ENCODE results near the gene VAV2.
"Not testable (repeated sequence)": the region's sequence is repeated elsewhere in the genome, so short reads cannot be mapped to it uniquely, and the experiment has no call there.

The VAV2 gene

GRCh38 chr9:133968428-133968827 lies 23.7 kb downstream of the VAV2 start:
- no peak for DNase-seq

GRCh38 chr9:133967024-133967741 lies 24.9 kb downstream of the VAV2 start:
- DNase-seq: no peak

DNA sequence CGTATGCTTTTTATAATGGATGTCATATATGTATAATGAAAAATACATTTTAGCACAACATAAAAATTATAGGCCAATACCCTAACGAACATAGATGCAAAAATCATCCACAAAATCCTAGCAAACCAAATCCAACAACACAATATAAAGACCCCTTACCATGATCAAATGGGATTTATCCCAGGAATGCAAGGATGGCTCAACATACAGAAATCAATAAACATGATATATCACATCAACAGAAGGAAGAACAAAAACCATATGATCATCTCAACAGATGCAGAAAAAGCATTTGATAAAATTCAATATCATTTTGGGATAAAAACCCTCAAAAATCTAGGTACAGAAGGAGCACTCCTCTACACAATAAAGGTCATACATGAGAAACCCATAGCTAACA lies 27.7 kb downstream of the VAV2 start:
- no peak for DNase-seq

- no peak for DNase-seq
These were observed 29.0 kb downstream of the VAV2 start for GRCh38 chr9:133963166-133963565.

DNA sequence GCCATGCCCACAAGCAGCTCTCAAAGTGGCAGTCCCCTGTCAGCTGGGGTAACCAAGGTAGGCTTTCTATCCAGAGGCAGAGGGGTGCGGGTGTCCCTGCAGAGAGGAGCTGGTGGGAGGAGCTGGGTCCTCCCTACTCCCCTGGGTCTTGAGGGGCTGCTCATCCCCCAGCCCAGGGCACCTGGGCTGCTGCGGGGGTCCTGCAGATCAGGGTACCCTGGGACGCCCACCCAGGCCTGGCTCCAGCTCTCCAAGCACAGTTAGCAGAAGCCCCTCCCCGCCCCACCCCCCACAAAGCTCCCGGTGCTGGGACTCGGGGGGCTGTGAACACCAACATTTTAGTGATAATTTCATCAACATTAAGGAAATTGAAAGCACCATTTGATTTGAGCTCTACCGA lies 29.8 kb downstream of the VAV2 start:
- no peak for DNase-seq

DNA sequence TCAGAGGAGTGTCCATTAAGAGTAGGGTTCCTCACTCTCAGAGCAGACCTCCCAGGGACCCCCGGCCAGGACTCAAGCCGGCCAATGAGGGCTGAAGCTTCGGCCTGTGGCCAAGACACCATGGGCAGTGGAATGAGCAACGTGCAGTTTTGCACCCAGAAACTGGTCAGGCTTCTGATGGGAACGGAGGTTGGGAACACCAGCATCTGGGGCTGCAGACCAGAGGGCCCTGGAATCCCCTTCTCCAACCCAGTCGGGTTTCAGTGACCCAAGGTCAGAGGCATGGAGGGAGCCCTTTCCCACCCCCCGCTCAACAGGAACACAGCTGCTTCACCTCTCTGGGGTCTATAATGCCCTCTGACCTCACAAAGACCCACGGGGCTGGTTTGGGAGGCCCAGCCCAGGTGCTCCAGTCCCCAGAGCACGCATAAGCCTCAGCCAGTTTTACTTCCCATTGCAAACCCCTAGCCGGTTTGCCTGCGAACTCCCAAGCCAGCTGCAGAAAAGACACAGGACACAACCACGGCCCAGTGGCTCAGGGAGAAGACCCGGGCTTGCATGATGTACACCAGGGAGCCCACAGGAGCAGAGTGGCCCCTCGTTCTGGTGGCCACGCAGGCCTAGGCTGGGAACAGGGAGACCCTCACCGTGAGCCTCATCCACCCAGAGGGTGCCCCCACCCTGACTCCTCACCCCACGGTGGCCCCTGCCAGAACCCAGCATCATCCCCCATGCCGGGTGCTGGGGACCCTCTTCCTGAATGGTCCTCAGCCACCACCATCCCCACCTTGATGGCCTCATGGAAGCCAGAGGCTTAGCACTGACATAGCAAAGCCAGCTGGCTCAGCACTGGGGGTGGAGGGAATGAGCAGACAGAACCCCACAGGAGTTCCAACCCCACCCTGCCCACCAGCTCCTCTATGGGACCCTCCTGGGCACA lies 30.6 kb downstream of the VAV2 start:
- no peak for DNase-seq

DNA sequence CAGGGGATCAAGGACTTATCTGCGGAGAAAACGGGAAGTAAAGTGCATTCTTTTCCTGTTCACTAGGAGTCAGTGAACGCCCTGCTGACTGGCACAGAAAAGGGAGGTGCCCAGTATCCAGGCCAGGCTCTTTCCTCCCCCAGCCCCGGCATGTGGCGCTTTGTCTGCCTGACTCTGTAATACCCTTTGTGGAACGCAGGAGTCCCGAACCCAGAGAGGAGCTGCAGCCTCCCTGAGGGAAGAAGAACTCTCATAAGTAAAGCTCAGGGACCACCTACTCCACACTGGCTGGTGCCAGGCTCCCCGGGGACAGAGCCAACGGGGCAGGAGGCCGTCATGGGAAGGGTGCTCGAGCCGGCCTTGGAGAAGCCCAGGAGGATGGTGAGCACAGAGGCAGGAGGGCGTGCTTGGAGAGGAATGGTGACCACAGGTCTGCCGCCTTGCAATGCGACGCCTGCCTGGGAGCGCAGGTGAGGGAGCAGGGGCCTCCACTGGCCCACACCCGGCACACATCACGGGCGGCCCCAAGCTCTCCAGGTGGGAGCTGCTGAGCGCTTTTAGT lies 31.5 kb downstream of the VAV2 start:
- no peak for DNase-seq

DNA sequence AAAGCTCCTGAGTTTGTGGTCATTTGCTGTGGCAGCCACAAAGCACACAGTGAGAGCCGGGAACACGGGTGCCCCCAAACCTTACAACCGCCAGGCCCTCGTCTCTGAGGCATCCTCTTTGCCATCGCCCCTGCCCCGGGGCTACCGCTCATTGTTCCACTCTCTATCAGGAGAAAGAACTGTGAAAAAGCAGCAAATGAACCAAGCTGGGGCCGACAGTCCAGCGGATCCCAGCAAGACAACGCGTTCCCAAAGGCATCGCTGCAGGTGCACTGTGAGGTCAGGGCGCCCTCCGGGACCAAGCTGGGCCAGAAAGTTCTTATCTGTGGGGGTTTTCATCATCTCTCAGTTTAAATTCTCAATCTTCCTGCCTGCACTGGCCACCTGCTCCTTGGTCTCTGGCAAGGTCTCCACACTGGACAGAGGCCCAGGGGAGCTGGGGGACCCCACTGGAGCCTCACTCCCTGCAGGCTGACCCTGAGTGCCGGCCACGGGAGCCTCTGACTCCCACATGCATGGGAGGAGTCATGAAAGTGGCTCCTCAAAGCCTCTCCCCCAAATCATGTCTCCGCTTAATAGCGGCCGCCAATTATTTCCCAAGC lies 32.1 kb downstream of the VAV2 start:
- no peak for DNase-seq

DNA sequence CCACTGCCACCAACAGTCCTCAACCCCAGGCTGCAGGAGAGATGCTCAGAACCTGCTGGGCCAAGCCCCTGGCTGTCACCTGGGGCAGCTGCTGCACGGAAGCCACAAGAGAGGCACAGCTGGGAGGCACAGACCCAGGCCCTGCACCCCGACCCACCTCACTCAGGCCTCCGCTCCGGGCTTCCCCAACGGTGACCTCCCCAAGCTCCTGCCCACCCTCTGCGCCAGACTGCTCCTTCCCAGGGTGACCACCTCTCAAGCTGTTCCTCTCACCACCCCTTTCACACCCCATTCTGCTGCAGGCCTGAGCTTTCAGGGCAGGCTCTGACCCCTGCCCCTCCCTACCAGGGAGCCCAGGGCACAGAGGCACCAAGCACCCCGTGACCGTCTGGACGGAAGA lies 33.0 kb downstream of the VAV2 start:
- no peak for DNase-seq

DNA sequence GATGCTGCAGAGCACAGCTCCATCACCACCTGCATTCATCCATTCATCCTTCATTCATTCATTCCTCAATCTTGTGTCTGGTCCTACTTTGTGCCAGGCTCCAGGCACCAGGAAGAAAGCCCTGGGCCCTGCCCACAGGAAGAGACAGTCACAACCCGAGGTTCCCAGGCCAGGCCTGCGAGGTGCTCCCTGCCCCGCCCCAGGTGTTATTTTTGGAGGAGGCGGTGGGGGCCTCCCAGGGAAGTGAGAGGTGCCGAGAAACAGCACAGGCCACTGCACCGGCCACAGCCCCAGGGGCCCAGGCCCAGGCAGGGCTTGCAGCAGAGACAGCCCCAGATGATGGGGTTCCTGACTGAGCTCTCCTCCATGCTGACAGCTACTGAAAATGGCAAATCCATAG lies 33.4 kb downstream of the VAV2 start:
- DNase-seq: no peak

DNA sequence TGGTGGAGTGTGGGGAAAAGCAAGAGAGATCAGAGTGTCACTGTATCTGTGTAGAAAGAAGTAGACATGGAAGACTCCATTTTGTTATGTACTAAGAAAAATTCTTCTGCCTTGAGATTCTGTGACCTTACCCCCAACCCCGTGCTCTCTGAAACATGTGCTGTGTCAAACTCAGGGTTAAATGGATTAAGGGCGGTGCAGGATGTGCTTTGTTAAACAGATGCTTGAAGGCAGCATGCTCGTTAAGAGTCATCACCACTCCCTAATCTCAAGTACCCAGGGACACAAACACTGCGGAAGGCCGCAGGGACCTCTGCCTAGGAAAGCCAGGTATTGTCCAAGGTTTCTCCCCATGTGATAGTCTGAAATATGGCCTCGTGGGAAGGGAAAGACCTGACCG lies 34.4 kb downstream of the VAV2 start:
- not testable (repeated sequence) for DNase-seq

- no peak for DNase-seq
These were observed 34.8 kb downstream of the VAV2 start for GRCh38 chr9:133957328-133957727.

DNA sequence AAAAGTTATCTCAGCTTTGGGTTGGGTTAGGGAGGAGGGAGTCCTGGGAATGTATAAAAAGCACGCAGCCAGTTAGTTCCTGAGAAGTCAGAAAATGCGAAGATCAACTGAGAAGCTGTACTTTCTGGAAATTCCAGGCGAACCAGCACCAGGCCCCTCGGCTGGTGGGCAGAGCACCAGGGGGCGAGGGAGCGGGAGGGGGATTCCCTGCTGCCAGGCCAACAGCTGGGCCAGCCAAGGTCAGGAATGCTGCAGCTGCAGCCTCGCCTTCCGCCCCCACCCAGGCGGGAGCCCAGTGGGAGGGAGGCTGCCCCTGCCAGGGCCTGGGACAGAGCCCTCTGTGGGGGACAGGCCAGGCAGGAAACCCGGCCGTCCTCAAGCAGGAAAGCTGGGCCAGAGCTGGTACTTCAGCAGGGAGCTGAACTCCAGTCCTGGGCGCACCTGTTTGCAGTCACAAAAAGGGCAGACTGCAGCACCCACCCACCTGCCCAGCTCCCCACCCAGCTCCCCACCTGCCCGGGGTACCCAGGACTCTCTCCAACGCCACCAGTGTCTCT lies 35.5 kb downstream of the VAV2 start:
- no peak for DNase-seq

DNA sequence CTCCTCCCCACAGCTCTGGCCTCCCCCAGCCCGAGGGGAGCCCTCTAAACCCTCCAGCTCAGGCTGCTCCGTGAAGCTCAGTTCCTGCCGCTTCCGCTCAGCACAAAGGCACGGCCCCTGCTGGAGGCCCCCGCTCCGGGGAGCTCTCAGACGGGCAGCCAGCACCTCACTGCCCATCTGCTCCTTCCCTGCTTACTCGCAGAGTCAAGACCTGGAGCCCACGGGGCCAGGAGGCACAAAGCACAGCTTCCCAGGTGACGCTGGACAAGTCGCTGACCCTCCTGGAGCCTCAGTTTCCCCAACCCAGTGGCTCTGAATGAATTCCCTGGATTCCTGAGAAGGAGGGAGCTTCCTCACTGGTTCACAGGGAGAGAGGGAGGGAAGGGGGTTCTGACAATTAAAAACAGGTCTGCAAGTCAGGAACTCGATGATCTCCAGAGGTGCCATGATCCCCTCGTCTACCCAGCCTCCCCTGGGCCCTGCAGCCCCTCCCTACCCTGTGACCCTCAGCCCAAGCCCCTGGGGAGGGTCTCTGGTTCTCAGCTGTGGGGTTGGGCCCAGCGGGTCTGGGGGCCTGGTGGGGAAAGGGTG lies 36.2 kb downstream of the VAV2 start:
- peak in 2 of 5 donors; percentile 20 to 25 for DNase-seq

GRCh38 chr9:133954862-133955529 lies 37.1 kb downstream of the VAV2 start:
- DNase-seq: peak in 2 of 5 donors; percentile 5 to 14

GRCh38 chr9:133953976-133954709 lies 38.0 kb downstream of the VAV2 start:
- DNase-seq: no peak

- DNase-seq: no peak
These were observed 38.5 kb downstream of the VAV2 start for GRCh38 chr9:133953621-133953975.

DNA sequence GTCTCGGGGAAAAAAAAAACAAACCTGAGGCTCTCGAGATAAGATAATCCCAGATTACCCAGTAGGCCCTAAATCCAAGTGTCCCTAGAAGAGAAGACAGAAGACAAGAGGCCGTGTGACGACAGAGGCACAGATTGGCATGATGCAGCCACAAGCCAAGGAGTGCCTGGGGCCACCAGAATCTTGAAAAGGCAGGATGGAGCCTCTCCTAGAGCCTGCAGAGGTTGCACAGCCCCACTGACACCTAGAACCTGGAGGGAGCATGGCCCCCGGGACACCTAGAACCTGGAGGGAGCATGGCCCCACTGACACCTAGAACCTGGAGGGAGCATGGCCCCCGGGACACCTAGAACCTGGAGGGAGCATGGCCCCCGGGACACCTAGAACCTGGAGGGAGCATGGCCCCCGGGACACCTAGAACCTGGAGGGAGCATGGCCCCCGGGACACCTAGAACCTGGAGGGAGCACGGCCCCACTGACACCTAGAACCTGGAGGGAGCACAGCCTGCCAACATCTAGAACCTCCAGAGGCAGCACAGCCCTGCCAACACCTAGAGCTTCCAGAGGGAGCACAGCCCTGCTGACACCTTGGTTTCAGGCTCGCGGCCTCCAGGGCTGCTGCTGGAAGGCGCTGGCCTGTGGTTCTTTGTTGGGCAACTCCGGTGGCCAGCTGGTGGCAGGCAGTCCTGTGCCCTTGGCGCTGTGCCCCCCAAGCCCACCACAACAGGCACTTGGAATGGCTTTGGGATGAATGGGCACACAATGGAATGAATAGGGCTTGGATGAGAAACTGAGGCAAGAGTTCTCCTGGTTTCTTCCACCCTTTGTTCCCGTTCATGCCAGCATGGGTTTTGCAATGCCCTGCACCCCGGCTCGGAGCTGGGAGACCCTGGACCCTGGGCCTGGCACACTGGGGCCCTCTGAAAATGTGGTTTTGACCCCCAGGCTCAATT lies 39.2 kb downstream of the VAV2 start:
- DNase-seq: no peak

DNA sequence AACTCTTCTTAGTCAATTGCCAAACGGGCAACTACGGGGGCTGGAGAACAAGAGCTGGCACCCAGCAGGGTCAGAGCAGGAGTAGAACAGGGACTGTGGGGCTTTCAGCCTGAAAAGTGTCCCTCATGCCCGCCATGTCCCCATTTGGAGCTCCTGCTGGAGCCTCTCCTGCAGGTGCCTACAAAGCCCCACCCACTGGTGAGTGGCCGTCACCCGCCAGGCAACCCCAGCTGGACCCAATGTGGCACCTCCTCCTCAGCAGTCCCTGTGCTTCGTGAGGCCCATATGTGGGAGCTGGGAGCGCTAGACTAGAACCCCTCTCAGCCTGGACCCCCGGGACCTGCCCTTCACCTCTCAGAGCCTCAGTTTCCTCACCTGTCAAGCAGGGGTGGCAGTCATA lies 40.9 kb downstream of the VAV2 start:
- DNase-seq: no peak

GRCh38 chr9:133950629-133951111 lies 41.5 kb downstream of the VAV2 start:
- DNase-seq: no peak
